ENCODE results near the gene DEGS2.
A peak's percentile ranks its signal among the peaks of the same experiment; 100 is the strongest.

DEGS2 gene

DNA sequence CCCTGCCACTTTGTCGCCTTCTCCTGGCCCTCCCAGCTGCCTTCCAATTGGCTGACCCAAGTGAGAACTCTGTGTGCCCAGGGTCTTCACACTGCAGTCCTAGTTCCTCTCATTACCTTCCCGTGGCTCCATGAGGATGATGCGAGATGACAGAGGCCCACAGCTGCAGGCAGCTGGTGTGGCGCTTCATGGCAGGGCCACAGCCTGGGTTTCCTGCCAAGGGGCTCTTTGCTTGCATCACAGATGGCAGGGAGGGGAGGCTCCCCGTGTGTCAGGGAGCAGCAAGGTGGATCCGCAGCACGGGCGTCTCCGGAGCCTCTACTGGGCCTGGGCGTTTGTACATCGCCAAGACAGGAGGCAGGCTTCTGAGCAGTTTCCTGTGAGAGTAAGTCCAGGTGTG lies 28.9 kb downstream of the DEGS2 start:
- no peak for DNase-seq

GRCh38 chr14:100129161-100129589 lies 30.3 kb downstream of the DEGS2 start:
- no peak for DNase-seq

DNA sequence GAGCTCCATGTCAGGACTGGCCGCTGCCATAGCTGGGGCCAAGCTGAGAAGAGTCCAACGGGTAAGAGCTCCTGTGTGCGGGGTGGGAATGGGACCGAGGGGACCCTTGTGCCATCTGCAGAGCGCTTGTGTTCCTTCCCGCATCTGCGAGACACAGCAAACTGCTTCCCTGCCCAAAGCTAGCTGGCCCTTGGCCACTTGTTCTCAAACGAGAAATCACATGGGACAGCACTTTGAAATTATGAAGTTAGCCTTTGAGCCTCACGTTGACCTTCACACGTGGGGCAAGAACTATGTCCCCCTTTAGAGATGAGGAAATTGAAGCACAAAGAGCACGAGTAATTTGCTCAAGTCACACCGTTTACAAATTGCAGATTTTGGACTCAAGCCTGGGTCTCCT lies 30.8 kb downstream of the DEGS2 start:
- no peak for DNase-seq

DNA sequence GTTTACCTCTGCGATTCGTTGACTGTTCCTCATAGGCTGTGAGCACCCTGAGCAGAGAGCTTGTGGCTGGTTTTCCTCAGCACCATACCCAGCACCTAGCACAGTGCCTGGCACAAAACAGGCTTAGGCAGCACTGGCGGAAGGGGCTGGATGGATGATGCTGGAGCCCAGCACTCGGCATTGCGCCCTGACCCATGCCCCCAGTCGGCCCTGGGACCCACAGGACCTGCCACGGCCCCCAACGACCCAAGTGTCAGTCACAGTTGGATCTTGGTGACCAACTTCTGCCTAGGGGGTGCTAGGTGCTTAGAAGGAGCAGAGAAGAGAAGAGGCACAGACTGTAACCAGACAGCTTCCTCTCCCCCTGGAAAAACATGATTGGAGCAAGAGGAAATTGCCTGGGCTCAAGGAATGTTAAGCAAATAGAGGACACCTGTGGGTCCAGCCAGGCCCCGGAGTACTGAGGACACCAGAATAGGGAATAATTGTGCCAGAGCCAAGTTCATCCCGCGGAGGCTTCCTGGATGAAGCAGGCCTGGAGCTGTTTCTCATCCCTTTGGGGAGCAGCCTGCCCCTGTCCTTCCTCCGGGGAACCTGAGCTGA lies 31.5 kb downstream of the DEGS2 start:
- no peak for DNase-seq

GRCh38 chr14:100126401-100126800 lies 33.0 kb downstream of the DEGS2 start:
- no peak for DNase-seq

- DNase-seq: no peak
These were observed 34.8 kb downstream of the DEGS2 start for GRCh38 chr14:100124551-100125088.

DNA sequence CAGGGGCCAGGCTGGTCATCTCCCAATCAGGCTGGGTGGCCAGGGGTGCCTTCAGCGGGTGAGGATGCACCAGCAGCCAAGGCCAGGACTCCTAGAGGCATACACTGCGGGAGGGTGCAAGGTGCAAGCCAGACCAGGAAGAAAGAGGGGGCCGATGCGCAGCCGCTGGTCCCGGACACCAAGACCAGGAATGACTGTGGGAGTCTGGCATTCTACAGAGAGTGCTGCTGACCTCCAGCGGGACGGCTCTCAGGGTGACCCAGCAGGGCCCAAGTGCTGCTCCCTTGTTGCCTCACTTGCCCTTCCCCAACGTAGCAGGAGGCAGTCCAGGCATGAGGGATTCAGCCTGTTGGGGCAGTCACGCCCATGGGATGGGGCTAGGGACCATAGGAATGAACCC lies 35.8 kb downstream of the DEGS2 start:
- no peak for DNase-seq

GRCh38 chr14:100122481-100123223 lies 36.8 kb downstream of the DEGS2 start:
- DNase-seq: peak; percentile 17 to 34

DNA sequence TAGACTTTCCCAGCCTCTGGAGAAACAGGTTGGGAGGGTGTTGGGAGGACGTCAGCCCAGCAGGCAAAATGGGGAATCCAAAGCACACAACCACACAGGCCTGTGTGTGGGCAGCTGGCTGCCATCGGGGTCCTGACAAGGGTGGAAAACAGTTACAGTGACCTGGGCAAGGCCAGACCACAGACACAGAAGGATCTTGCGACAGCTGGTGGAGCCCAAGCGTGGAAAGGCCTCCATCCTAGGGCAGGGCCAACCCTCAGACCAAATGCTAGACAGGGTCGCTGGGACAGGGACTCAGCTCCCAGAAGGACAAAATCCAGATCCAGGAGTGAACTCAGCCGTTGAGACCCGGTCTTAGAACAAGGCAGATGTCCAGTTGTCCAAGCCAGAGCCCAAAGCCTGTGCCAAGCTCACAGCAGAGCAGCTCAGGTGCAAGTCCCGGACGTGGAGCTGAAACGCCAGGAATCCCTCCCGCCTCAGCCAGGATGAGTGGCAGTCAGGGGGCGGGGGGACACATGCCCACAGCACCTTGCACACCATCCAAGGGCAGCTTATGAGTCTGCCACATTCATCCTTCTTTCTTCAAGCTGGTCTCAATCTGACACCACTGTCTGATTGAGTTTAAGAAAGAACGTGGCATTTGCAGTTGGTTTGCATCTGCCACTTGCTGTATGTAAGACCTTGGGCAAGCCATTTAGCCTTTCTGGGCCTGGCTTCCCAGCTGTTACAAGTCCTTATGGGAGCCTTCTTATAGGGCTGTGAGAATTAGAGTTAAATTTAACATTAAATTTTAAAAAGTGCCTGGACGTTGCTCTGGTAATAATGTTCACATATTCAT lies 37.6 kb downstream of the DEGS2 start:
- DNase-seq: no peak

DNA sequence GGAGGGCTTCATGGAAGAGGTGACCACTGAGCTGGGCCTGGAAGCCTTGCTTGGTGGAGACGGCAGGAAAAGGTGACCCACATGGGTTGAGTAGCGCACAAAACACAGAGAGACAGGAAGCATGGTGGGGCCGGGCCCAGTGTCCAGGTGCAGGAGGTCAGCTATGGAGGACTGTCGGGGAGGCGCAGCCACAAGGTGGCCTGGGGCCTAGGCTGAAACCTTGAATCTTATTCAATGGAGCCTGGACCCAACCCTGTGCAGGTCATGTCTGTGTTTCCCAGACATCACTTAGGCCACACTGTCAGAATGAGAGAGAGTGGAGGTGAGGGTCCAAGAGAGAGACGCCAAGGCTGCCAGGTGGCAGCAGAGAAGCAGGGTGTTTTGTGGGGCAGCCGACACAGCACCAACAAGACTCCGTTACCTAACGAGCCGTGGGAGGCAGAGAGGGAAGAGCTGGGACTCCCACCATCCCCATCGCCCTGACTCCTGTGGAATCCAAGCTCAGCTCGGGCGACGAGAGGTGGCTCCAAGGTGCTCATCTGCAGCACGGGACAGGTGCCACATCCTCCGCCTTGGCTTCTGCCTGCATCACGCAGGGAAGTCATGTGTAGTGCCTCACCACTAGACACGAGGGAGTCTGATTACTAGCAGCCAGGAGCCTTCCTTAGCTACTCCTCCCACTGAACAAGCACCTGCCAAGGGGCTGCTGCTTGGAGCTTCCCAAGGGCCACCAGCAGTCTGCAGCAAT lies 38.7 kb downstream of the DEGS2 start:
- DNase-seq: no peak

- no peak for DNase-seq
These were observed 40.2 kb downstream of the DEGS2 start for GRCh38 chr14:100119251-100119650.

GRCh38 chr14:100118396-100119011 lies 40.9 kb downstream of the DEGS2 start:
- no peak for DNase-seq

DNA sequence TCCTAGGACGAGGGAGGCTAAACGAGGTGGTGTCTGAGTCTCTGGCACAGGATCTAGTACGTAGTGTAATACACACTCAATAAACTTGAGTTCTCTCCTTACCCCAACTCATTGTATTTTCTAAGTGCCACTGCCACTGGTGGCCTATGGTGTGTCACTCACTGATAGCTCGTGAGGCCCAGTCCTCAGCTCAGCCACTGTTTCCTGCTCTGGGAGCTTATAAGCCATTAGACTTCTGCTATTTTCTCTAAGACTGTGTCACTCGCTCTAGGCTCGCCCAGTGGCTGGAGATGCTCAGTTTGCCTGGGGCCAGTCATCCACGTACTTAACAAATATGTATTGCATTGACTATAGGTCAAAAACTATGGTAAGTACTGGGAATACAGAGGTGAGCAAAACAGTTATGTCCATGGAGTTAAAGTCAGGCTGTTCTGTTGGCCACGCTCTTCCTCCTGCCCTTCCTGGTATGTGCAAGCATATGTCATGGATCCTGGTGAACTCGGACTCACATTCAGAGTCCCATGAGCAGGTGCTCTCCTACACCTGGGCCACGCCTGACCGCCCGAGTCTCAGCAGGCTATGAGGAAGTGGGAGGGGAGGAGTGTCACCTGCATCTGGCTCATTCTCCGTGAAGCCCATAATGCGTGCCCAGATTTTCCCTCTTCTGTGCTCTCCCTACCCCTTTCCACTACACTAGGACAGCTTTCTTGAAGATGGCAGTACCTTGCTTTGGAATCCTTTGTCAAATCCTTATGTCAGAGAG lies 41.6 kb downstream of the DEGS2 start:
- DNase-seq: peak; percentile 46 to 52

GRCh38 chr14:100117026-100117425 lies 42.4 kb downstream of the DEGS2 start:
- DNase-seq: no peak

GRCh38 chr14:100116134-100116533 lies 43.3 kb downstream of the DEGS2 start:
- no peak for DNase-seq

DNA sequence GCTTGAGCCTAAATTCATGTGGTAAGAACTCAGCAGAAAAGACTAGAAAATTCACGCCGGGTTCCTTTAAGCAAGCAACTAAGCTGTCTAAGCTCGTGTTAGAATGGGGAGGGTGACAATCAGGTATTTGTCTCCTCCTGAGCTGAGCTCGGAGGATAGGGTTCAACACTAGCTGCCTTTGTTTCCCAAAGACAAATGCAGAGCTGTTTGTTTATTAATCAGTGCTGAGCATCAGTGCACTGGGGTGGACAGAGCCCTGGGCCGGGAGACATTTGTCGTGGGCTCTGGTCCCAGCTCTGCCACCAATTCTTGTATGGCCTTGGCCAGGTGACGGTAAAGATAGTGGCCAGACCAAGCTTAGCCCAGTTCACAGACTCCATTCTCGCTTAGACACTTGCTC lies 43.7 kb downstream of the DEGS2 start:
- DNase-seq: no peak

DNA sequence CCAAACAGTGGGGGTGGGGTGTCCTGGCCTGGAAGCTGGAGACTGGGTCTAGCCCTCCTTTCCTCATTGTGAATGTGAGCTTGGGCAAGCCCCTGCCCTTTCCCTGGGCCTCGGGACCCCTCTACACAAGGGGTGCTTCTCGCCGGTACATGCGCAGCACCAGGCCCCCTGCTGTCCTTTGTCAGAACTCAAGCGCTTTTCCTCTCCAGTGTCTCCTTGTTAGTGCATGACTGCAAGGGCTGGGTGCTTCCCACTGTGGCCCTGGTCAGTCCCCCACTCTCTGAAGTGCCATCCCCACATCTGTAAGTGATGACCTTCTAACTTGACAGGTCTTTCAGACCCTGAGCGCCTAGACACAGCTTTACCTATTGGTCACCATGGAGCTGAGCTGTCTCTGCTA lies 44.2 kb downstream of the DEGS2 start:
- no peak for DNase-seq

GRCh38 chr14:100114109-100114765 lies 45.2 kb downstream of the DEGS2 start:
- no peak for DNase-seq

- DNase-seq: no peak
These were observed 47.3 kb downstream of the DEGS2 start for GRCh38 chr14:100111931-100112704.

- DNase-seq: no peak
These were observed 48.6 kb downstream of the DEGS2 start for GRCh38 chr14:100110816-100111215.

Measured in Kasumi-1 (cell line).